SK-N-SH treated with all-trans-retinoic acid at 6 μM for 48 hours (cell line): Measurements from ENCODE around the gene NPEPL1.

ENCODE experiments used
- ATAC-seq: fragments of 200-7000 bp; cut with Tn5 transposase; 3 replicates; pipeline ENCODE4 v1.9.1; 2020; ENCODE audit warnings: mild to moderate bottlenecking, moderate library complexity
- ARNTL ChIP-seq: fragments of 450-650 bp; formaldehyde crosslinking; IDR thresholded peaks from 2 replicates; pipeline ENCODE4 v1.5.0; 2020; ENCODE audit warnings: low read depth, mild to moderate bottlenecking, moderate library complexity, borderline replicate concordance
- ESRRG ChIP-seq: fragments of 250-450 bp; sonication (Bioruptor Pico); IDR thresholded peaks from 2 replicates; pipeline ENCODE4 v1.6.1; 2021; ENCODE audit warnings: mild to moderate bottlenecking
- GLIS3 ChIP-seq: fragments of 250-450 bp; sonication (Bioruptor Pico); IDR thresholded peaks from 2 replicates; pipeline ENCODE4 v1.5.0; 2020; ENCODE audit warnings: mild to moderate bottlenecking, moderate library complexity
- ISL1 ChIP-seq: fragments of 250-450 bp; sonication (Bioruptor Pico); IDR thresholded peaks from 2 replicates; pipeline ENCODE4 v2.1.2; 2022; ENCODE audit warnings: mild to moderate bottlenecking, moderate library complexity
- OSR1 ChIP-seq: fragments of 250-450 bp; sonication (Bioruptor Pico); IDR thresholded peaks from 2 replicates; pipeline ENCODE4 v1.8.0; 2022; ENCODE audit warnings: moderate library complexity, mild to moderate bottlenecking, inconsistent platforms
- PPARA ChIP-seq: fragments of 250-450 bp; sonication (Bioruptor Pico); IDR thresholded peaks from 2 replicates; pipeline ENCODE4 v1.5.0; 2020; ENCODE audit warnings: mild to moderate bottlenecking, borderline replicate concordance
- SNAI2 ChIP-seq: fragments of 250-450 bp; sonication (Bioruptor Pico); IDR thresholded peaks from 2 replicates; pipeline ENCODE4 v1.5.0; 2020; ENCODE audit warnings: mild to moderate bottlenecking, moderate library complexity
- TCF4 ChIP-seq: fragments of 250-450 bp; sonication (Bioruptor Pico); IDR thresholded peaks from 2 replicates; pipeline ENCODE4 v1.8.0; 2021; ENCODE audit warnings: mild to moderate bottlenecking, moderate library complexity, borderline replicate concordance
- TOX ChIP-seq: fragments of 250-450 bp; sonication (Bioruptor Pico); IDR thresholded peaks from 2 replicates; pipeline ENCODE4 v1.8.0; 2021; ENCODE audit warnings: mild to moderate bottlenecking, moderate library complexity, borderline replicate concordance
- ZC3H10 ChIP-seq: fragments of 250-450 bp; sonication (Bioruptor Pico); IDR thresholded peaks from 2 replicates; pipeline ENCODE4 v1.5.1; 2021; ENCODE audit warnings: mild to moderate bottlenecking, moderate library complexity
- ZFP3 ChIP-seq: fragments of 250-450 bp; sonication (Bioruptor Pico); IDR thresholded peaks from 2 replicates; pipeline ENCODE4 v1.5.0; 2020; ENCODE audit warnings: mild to moderate bottlenecking, moderate library complexity
- ZFP30 ChIP-seq: fragments of 450-650 bp; formaldehyde crosslinking; IDR thresholded peaks from 2 replicates; pipeline ENCODE4 v1.5.0; 2022; ENCODE audit warnings: mild to moderate bottlenecking, moderate library complexity
- ZNF565 ChIP-seq: fragments of 450-650 bp; formaldehyde crosslinking; conservative IDR thresholded peaks from 2 replicates; pipeline ENCODE4 v1.5.0; 2020; ENCODE audit warnings: low read depth, mild to moderate bottlenecking, moderate library complexity
- ZNF70 ChIP-seq: fragments of 450-650 bp; formaldehyde crosslinking; IDR thresholded peaks from 2 replicates; pipeline ENCODE4 v1.5.0; 2020; ENCODE audit warnings: mild to moderate bottlenecking, moderate library complexity
- TF ChIP-seq, protein P1 (sequence below): fragments of 250-450 bp; sonication (Bioruptor Pico); IDR thresholded peaks from 2 replicates; pipeline ENCODE4 v1.5.1; 2021; ENCODE audit warnings: mild to moderate bottlenecking, moderate library complexity
- TF ChIP-seq, protein P2 (sequence below): fragments of 250-450 bp; sonication (Bioruptor Pico); IDR thresholded peaks from 2 replicates; pipeline ENCODE4 v1.5.1; 2020; ENCODE audit warnings: low read depth, mild to moderate bottlenecking, moderate library complexity
- TF ChIP-seq, protein P3 (sequence below): fragments of 250-450 bp; sonication (Bioruptor Pico); IDR thresholded peaks from 2 replicates; pipeline ENCODE4 v1.8.0; 2021; ENCODE audit warnings: low read depth, mild to moderate bottlenecking, moderate library complexity, borderline replicate concordance
- TF ChIP-seq, protein P4 (sequence below): fragments of 250-450 bp; sonication (Bioruptor Pico); IDR thresholded peaks from 2 replicates; pipeline ENCODE4 v1.5.0; 2020; ENCODE audit warnings: mild to moderate bottlenecking, moderate library complexity
- TF ChIP-seq, protein P5 (sequence below): fragments of 250-450 bp; sonication (Bioruptor Pico); IDR thresholded peaks from 2 replicates; pipeline ENCODE4 v1.8.0; 2020; ENCODE audit warnings: mild to moderate bottlenecking, moderate library complexity, borderline replicate concordance

Gene NPEPL1

DNA sequence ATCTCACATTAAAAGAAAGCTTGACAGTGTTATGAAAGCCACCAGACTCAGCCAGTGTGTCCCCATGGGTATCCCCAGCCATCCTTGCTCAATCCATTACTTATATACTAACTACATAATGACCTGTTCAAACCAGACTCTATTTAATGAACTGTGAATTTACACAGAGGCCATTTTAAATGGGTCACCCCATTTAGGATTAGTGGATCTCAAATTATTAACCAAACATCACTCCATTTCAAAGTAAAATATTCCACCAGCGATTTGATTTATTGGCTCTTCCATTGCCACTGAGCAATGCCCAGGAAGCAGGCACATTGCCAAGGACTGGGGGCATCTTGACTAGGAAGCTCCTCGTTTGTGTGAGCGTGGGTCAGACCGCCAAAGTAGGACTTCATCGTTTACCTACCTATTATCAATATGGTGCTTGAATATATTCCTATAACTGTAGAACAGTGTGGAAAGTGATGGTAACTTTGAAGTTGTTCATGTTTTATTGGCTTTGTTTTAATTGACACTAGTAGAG is 15.5 kb upstream of the NPEPL1 start:
- ATAC-seq, result no peak
- no peak for TF ChIP-seq OSR1
- no peak for TF ChIP-seq ZC3H10 (CRISPR knock-in tag)
- TF ChIP-seq, protein P1, sequence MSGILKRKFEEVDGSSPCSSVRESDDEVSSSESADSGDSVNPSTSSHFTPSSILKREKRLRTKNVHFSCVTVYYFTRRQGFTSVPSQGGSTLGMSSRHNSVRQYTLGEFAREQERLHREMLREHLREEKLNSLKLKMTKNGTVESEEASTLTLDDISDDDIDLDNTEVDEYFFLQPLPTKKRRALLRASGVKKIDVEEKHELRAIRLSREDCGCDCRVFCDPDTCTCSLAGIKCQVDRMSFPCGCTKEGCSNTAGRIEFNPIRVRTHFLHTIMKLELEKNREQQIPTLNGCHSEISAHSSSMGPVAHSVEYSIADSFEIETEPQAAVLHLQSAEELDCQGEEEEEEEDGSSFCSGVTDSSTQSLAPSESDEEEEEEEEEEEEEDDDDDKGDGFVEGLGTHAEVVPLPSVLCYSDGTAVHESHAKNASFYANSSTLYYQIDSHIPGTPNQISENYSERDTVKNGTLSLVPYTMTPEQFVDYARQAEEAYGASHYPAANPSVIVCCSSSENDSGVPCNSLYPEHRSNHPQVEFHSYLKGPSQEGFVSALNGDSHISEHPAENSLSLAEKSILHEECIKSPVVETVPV (CRISPR knock-in tag), result no peak
- TF ChIP-seq, protein P2, sequence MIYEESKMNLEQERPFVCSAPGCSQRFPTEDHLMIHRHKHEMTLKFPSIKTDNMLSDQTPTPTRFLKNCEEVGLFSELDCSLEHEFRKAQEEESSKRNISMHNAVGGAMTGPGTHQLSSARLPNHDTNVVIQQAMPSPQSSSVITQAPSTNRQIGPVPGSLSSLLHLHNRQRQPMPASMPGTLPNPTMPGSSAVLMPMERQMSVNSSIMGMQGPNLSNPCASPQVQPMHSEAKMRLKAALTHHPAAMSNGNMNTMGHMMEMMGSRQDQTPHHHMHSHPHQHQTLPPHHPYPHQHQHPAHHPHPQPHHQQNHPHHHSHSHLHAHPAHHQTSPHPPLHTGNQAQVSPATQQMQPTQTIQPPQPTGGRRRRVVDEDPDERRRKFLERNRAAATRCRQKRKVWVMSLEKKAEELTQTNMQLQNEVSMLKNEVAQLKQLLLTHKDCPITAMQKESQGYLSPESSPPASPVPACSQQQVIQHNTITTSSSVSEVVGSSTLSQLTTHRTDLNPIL (CRISPR knock-in tag), result no peak
- TF ChIP-seq, all 23 proteins: peak for 0

DNA sequence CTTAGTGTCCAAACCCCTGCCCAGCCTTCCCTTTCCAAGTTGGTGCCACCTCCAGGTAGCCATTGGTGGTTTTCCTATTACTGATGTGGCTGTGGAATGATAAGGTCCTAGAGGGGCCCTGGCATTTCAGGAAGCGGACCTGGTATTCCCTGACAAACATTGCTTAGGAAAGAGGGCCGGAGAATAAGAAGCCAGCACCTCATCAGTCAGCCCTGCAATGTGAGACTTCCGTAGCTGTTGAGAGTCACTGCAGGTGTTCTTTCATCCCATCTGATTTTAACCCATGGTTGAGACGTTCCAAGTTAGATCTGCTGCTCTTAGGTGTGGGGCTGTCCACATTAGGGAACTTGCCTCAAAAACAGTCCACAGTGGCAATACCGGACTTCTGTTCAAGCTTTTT is 14.8 kb upstream of the NPEPL1 start:
- TF ChIP-seq ARNTL (CRISPR knock-in tag), result no peak
- TF ChIP-seq ZFP3, result no peak
- TF ChIP-seq, protein P3, sequence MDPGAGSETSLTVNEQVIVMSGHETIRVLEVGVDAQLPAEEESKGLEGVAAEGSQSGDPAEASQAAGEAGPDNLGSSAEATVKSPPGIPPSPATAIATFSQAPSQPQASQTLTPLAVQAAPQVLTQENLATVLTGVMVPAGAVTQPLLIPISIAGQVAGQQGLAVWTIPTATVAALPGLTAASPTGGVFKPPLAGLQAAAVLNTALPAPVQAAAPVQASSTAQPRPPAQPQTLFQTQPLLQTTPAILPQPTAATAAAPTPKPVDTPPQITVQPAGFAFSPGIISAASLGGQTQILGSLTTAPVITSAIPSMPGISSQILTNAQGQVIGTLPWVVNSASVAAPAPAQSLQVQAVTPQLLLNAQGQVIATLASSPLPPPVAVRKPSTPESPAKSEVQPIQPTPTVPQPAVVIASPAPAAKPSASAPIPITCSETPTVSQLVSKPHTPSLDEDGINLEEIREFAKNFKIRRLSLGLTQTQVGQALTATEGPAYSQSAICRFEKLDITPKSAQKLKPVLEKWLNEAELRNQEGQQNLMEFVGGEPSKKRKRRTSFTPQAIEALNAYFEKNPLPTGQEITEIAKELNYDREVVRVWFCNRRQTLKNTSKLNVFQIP, result no peak
- TF ChIP-seq ISL1, result no peak
- TF ChIP-seq, protein P4, sequence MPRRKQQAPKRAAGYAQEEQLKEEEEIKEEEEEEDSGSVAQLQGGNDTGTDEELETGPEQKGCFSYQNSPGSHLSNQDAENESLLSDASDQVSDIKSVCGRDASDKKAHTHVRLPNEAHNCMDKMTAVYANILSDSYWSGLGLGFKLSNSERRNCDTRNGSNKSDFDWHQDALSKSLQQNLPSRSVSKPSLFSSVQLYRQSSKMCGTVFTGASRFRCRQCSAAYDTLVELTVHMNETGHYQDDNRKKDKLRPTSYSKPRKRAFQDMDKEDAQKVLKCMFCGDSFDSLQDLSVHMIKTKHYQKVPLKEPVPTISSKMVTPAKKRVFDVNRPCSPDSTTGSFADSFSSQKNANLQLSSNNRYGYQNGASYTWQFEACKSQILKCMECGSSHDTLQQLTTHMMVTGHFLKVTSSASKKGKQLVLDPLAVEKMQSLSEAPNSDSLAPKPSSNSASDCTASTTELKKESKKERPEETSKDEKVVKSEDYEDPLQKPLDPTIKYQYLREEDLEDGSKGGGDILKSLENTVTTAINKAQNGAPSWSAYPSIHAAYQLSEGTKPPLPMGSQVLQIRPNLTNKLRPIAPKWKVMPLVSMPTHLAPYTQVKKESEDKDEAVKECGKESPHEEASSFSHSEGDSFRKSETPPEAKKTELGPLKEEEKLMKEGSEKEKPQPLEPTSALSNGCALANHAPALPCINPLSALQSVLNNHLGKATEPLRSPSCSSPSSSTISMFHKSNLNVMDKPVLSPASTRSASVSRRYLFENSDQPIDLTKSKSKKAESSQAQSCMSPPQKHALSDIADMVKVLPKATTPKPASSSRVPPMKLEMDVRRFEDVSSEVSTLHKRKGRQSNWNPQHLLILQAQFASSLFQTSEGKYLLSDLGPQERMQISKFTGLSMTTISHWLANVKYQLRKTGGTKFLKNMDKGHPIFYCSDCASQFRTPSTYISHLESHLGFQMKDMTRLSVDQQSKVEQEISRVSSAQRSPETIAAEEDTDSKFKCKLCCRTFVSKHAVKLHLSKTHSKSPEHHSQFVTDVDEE (CRISPR knock-in tag), result no peak
- no peak for TF ChIP-seq OSR1
- TF ChIP-seq PPARA, result no peak
- TF ChIP-seq TOX (CRISPR knock-in tag), result no peak
- TF ChIP-seq SNAI2 (CRISPR knock-in tag), result no peak
- TF ChIP-seq, protein P5, sequence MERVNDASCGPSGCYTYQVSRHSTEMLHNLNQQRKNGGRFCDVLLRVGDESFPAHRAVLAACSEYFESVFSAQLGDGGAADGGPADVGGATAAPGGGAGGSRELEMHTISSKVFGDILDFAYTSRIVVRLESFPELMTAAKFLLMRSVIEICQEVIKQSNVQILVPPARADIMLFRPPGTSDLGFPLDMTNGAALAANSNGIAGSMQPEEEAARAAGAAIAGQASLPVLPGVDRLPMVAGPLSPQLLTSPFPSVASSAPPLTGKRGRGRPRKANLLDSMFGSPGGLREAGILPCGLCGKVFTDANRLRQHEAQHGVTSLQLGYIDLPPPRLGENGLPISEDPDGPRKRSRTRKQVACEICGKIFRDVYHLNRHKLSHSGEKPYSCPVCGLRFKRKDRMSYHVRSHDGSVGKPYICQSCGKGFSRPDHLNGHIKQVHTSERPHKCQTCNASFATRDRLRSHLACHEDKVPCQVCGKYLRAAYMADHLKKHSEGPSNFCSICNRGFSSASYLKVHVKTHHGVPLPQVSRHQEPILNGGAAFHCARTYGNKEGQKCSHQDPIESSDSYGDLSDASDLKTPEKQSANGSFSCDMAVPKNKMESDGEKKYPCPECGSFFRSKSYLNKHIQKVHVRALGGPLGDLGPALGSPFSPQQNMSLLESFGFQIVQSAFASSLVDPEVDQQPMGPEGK, result no peak
- no peak for TF ChIP-seq ZFP30 (CRISPR knock-in tag)
- TF ChIP-seq GLIS3 (CRISPR knock-in tag), result no peak
- TF ChIP-seq, protein P1 (CRISPR knock-in tag), result no peak
- TF ChIP-seq ZC3H10 (CRISPR knock-in tag), result no peak
- no peak for TF ChIP-seq ESRRG (CRISPR knock-in tag)
- no peak for TF ChIP-seq ZNF565 (CRISPR knock-in tag)
- TF ChIP-seq, protein P2 (CRISPR knock-in tag), result no peak
- TF ChIP-seq TCF4, result no peak
- no peak for TF ChIP-seq ZNF70 (CRISPR knock-in tag)
- no peak for ATAC-seq
